K562 (cell line): ENCODE data around the gene SLC16A4. TPM values are rescaled to one million over a fixed set of nuclear protein-coding genes. Genes with fewer than 3 reads are reported as not detected.

Experiments used
- ARID3B ChIP-seq: fragments of 250-450 bp; sonication (Bioruptor Pico); IDR thresholded peaks from 2 replicates; pipeline ENCODE4 v1.4.0; 2020; ENCODE audit warnings: borderline replicate concordance
- CTCF ChIP-seq, 3 experiments: IDR thresholded peaks in 2 of 3; conservative IDR thresholded peaks in 1 of 3; 2 replicates each; pipeline ENCODE4 v1.5.1; 2011 to 2012; ENCODE audit warnings: low read length in 3 of 3, mild to moderate bottlenecking in 3 of 3, control low read depth in 2 of 3, improper control_type of control experiment in 1 of 3, inconsistent platforms in 1 of 3, low read depth in 1 of 3, mixed read lengths in 1 of 3, moderate library complexity in 1 of 3; ENCODE audit not compliant: insufficient read depth in 2 of 3
- EHMT2 ChIP-seq: fragments of 450-650 bp; IDR thresholded peaks from 2 replicates; pipeline ENCODE4 v1.6.1; 2018; ENCODE audit warnings: antibody characterized with exemption
- FOXA3 ChIP-seq, 2 experiments: fragments of 450-650 bp in 1 of 2; sonication (generic) in 1 of 2; formaldehyde crosslinking; IDR thresholded peaks in 1 of 2; conservative IDR thresholded peaks in 1 of 2; 2 replicates each; pipeline versions ENCODE4 v1.4.0 to v1.8.0; 2020 to 2022; ENCODE audit warnings: mild to moderate bottlenecking in 2 of 2, missing genetic modification reagents in 1 of 2
- HDAC3 ChIP-seq: fragments of 450-650 bp; IDR thresholded peaks from 2 replicates; pipeline ENCODE4 v1.6.1; 2018; ENCODE audit warnings: borderline replicate concordance, mild to moderate bottlenecking, moderate library complexity; ENCODE audit not compliant: partially characterized antibody
- KHSRP ChIP-seq: fragments of 450-650 bp; IDR thresholded peaks from 2 replicates; pipeline ENCODE4 v1.6.1; 2017
- MAFF ChIP-seq: IDR thresholded peaks from 2 replicates; pipeline ENCODE4 v1.6.1; 2012; ENCODE audit warnings: low read length, improper control_type of control experiment
- NFIC ChIP-seq: fragments of 450-650 bp; IDR thresholded peaks from 2 replicates; pipeline ENCODE4 v1.6.1; 2017; ENCODE audit warnings: mild to moderate bottlenecking, inconsistent platforms
- PHB2 ChIP-seq: fragments of 450-650 bp; IDR thresholded peaks from 2 replicates; pipeline ENCODE4 v1.6.1; 2017; ENCODE audit warnings: low read depth
- RBFOX2 ChIP-seq: fragments of 200-400 bp; formaldehyde crosslinking; IDR thresholded peaks from 2 replicates; pipeline ENCODE4 v1.6.1; 2017; ENCODE audit warnings: low read depth, mild to moderate bottlenecking, low read length, moderate library complexity
- RBM34 ChIP-seq: fragments of 200-400 bp; formaldehyde crosslinking; IDR thresholded peaks from 2 replicates; pipeline ENCODE4 v1.6.1; 2018; ENCODE audit warnings: low read length, borderline replicate concordance; ENCODE audit not compliant: insufficient read depth
- SMARCA5 ChIP-seq: fragments of 450-650 bp; IDR thresholded peaks from 2 replicates; pipeline ENCODE4 v1.6.1; 2016
- ZKSCAN1 ChIP-seq: fragments of 150-350 bp; IDR thresholded peaks from 2 replicates; pipeline ENCODE4 v1.6.1; 2016; ENCODE audit warnings: low read depth, low read length
- ZNF224 ChIP-seq: sonication (generic); formaldehyde crosslinking; IDR thresholded peaks from 2 replicates; pipeline ENCODE4 v1.8.0; 2022; ENCODE audit warnings: mild to moderate bottlenecking, missing genetic modification reagents
- ZNF24 ChIP-seq: fragments of 450-650 bp; IDR thresholded peaks from 2 replicates; pipeline ENCODE4 v1.6.1; 2016
- ZNF785 ChIP-seq: fragments of 250-450 bp; sonication (Bioruptor Pico); IDR thresholded peaks from 2 replicates; pipeline ENCODE4 v1.4.0; 2020; ENCODE audit warnings: mild to moderate bottlenecking
- polyA plus RNA-seq, 8 experiments: library from polyadenylated mRNA; depleted of rRNA in 4 of 8; stranded (reverse) in 5 of 8; unstranded in 3 of 8; fragments of >200 nt; fragmentation: Nextera tagmentation in 2 of 8; fragmentation: Illumina TruSeq in 1 of 8; extraction: Ambion mirVana in 2 of 8; extraction: Trizol in 1 of 8; gene quantifications; 2 replicates each; pipeline versions ENCODE4 v1.2.1 to v1.2.3, GENCODE V29; 2011 to 2014; ENCODE audit warnings: inconsistent platforms in 1 of 8, missing spikeins in 1 of 8
- total RNA-seq, 7 experiments: library from RNA; depleted of rRNA in 6 of 7; stranded (reverse); fragments of >200 nt in 6 of 7; fragmentation: Illumina TruSeq in 2 of 7; extraction: Trizol in 2 of 7; gene quantifications; 2 replicates each; pipeline versions ENCODE4 v1.2.1 to v1.2.3, GENCODE V29; 2011 to 2021; ENCODE audit warnings: low replicate concordance in 1 of 7
- TF ChIP-seq, protein P1 (sequence below): fragments of 250-450 bp; sonication (Bioruptor Pico); IDR thresholded peaks from 2 replicates; pipeline ENCODE4 v1.4.0; 2020; ENCODE audit warnings: mild to moderate bottlenecking, moderate library complexity
- TF ChIP-seq, protein P2 (sequence below): fragments of 450-650 bp; IDR thresholded peaks from 2 replicates; pipeline ENCODE4 v1.7.0; 2016; ENCODE audit warnings: borderline replicate concordance
- TF ChIP-seq, protein P3 (sequence below): fragments of 450-650 bp; IDR thresholded peaks from 2 replicates; pipeline ENCODE4 v1.7.1; 2018; ENCODE audit warnings: mild to moderate bottlenecking, low read depth; ENCODE audit not compliant: partially characterized antibody

Gene SLC16A4
- total and polyA plus RNA-seq, 9 of the 15 experiments (the other 6 are each of a cell fraction or from before 2014, with no cell fraction given) = 0.04 to 0.31 (median 0.18) TPM; not detected in 1

- no peak for TF ChIP-seq SMARCA5
- no peak for TF ChIP-seq EHMT2
- no peak for TF ChIP-seq ZNF224 (CRISPR knock-in tag)
- TF ChIP-seq HDAC3 = no peak
- TF ChIP-seq FOXA3 (CRISPR knock-in tag; conservative IDR thresholded peaks at IDR 0.05 in 1 of 2, IDR thresholded peaks at IDR 0.05 in 1 of 2) = no peak
- 0 out of 2 replicates have a peak, but pooled peaks have one; percentile 27 for TF ChIP-seq RBM34
- TF ChIP-seq PHB2 = no peak
- TF ChIP-seq ZNF785 (CRISPR knock-in tag) = no peak
- TF ChIP-seq, protein P1, sequence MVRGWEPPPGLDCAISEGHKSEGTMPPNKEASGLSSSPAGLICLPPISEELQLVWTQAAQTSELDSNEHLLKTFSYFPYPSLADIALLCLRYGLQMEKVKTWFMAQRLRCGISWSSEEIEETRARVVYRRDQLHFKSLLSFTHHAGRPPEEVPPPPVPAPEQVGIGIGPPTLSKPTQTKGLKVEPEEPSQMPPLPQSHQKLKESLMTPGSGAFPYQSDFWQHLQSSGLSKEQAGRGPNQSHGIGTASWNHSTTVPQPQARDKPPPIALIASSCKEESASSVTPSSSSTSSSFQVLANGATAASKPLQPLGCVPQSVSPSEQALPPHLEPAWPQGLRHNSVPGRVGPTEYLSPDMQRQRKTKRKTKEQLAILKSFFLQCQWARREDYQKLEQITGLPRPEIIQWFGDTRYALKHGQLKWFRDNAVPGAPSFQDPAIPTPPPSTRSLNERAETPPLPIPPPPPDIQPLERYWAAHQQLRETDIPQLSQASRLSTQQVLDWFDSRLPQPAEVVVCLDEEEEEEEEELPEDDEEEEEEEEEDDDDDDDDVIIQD = no peak
- peak; percentile 77; the same call in 1 of the 2 replicates for TF ChIP-seq ZNF24
- peak; percentile 60 for TF ChIP-seq ZKSCAN1
- no peak for TF ChIP-seq ARID3B (CRISPR knock-in tag)
- TF ChIP-seq RBFOX2 = peak; percentile 98
- TF ChIP-seq, protein P2, sequence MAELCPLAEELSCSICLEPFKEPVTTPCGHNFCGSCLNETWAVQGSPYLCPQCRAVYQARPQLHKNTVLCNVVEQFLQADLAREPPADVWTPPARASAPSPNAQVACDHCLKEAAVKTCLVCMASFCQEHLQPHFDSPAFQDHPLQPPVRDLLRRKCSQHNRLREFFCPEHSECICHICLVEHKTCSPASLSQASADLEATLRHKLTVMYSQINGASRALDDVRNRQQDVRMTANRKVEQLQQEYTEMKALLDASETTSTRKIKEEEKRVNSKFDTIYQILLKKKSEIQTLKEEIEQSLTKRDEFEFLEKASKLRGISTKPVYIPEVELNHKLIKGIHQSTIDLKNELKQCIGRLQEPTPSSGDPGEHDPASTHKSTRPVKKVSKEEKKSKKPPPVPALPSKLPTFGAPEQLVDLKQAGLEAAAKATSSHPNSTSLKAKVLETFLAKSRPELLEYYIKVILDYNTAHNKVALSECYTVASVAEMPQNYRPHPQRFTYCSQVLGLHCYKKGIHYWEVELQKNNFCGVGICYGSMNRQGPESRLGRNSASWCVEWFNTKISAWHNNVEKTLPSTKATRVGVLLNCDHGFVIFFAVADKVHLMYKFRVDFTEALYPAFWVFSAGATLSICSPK = no peak
- TF ChIP-seq KHSRP = peak; percentile 32; the same call in 1 of the 2 replicates
- TF ChIP-seq, protein P3, sequence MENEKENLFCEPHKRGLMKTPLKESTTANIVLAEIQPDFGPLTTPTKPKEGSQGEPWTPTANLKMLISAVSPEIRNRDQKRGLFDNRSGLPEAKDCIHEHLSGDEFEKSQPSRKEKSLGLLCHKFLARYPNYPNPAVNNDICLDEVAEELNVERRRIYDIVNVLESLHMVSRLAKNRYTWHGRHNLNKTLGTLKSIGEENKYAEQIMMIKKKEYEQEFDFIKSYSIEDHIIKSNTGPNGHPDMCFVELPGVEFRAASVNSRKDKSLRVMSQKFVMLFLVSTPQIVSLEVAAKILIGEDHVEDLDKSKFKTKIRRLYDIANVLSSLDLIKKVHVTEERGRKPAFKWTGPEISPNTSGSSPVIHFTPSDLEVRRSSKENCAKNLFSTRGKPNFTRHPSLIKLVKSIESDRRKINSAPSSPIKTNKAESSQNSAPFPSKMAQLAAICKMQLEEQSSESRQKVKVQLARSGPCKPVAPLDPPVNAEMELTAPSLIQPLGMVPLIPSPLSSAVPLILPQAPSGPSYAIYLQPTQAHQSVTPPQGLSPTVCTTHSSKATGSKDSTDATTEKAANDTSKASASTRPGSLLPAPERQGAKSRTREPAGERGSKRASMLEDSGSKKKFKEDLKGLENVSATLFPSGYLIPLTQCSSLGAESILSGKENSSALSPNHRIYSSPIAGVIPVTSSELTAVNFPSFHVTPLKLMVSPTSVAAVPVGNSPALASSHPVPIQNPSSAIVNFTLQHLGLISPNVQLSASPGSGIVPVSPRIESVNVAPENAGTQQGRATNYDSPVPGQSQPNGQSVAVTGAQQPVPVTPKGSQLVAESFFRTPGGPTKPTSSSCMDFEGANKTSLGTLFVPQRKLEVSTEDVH = peak; percentile 80
- TF ChIP-seq NFIC = peak; percentile 67
- TF ChIP-seq CTCF (IDR thresholded peaks at IDR 0.05 in 2 of 3, conservative IDR thresholded peaks at IDR 0.05 in 1 of 3; ENCODE audit: insufficient read depth in 2 of 3, low read depth in 1 of 3, low read length in 3 of 3) = peak; percentile 88 to 96 (median 88)
- TF ChIP-seq MAFF = no peak
These were observed 52.4 kb downstream of the SLC16A4 start (continued) for GRCh38 chr1:110338309-110338885.
